HS-27A (cell line): ENCODE data around the gene KCNMB2.

Source experiments
- DNase-seq: peaks from one replicate; pipeline ENCODE4 v3.0.0-alpha.2; 2012; ENCODE audit warnings: low read depth, missing footprints

KCNMB2 gene

GRCh38 chr3:178569826-178570225 is 33.6 kb downstream of the KCNMB2 start:
- DNase-seq: no peak

GRCh38 chr3:178583963-178584575 is 47.8 kb downstream of the KCNMB2 start:
- DNase-seq: no peak

- DNase-seq: no peak
Measured at GRCh38 chr3:178584722-178585380, 48.6 kb downstream of the KCNMB2 start.

- DNase-seq: no peak
Measured at GRCh38 chr3:178585454-178585853, 49.2 kb downstream of the KCNMB2 start.

- DNase-seq: no peak
Measured at GRCh38 chr3:178586076-178586475, 49.8 kb downstream of the KCNMB2 start.

- DNase-seq: no peak
Measured at GRCh38 chr3:178588628-178589027, 52.4 kb downstream of the KCNMB2 start.

- no peak for DNase-seq
Measured at GRCh38 chr3:178593786-178594185, 57.5 kb downstream of the KCNMB2 start.

- DNase-seq: no peak
Measured at GRCh38 chr3:178597371-178597770, 61.1 kb downstream of the KCNMB2 start.

- no peak for DNase-seq
Measured at GRCh38 chr3:178602856-178603255, 66.6 kb downstream of the KCNMB2 start.

- no peak for DNase-seq
Measured at GRCh38 chr3:178603735-178604134, 67.5 kb downstream of the KCNMB2 start.

- DNase-seq: no peak
Measured at GRCh38 chr3:178618197-178618596, 82.0 kb downstream of the KCNMB2 start.

GRCh38 chr3:178618896-178619295 is 82.7 kb downstream of the KCNMB2 start:
- DNase-seq: no peak

- DNase-seq: no peak
Measured at GRCh38 chr3:178623666-178624255, 87.5 kb downstream of the KCNMB2 start.

- no peak for DNase-seq
Measured at GRCh38 chr3:178624276-178624675, 88.0 kb downstream of the KCNMB2 start.

GRCh38 chr3:178625053-178625600 is 88.9 kb downstream of the KCNMB2 start:
- no peak for DNase-seq

GRCh38 chr3:178628037-178628436 is 91.8 kb downstream of the KCNMB2 start:
- no peak for DNase-seq

- DNase-seq: no peak
Measured at GRCh38 chr3:178629430-178630178, 93.4 kb downstream of the KCNMB2 start.

GRCh38 chr3:178631950-178632349 is 95.7 kb downstream of the KCNMB2 start:
- DNase-seq: no peak

- DNase-seq: no peak
Measured at GRCh38 chr3:178634975-178635374, 98.7 kb downstream of the KCNMB2 start.

GRCh38 chr3:178637802-178638201 is 101.6 kb downstream of the KCNMB2 start:
- no peak for DNase-seq

- no peak for DNase-seq
Measured at GRCh38 chr3:178645503-178645902, 109.3 kb downstream of the KCNMB2 start.

GRCh38 chr3:178646186-178646862 is 110.1 kb downstream of the KCNMB2 start:
- DNase-seq: no peak
